RWPE1 (cell line): ENCODE measurements around the gene TGM3.

ENCODE experiments used
- CTCF ChIA-PET: fragments of 350-600 bp; sonication (Branson Sonifier 250); formaldehyde crosslinking; extraction: SDS; loops from one replicate; lab custom pipeline; 2021; lab: Yijun Ruan, JAX
- POLR2A ChIA-PET: fragments of 400-600 bp; formaldehyde crosslinking; extraction: SDS; loops from one replicate; lab custom pipeline; 2020; ENCODE audit warnings: antibody characterized with exemption; ENCODE audit not compliant: low non-redundant PET; lab: Yijun Ruan, JAX
- DNase-seq: peaks from one replicate; pipeline ENCODE4 v3.0.0; 2012; ENCODE audit warnings: low spot score
- H3K27ac ChIP-seq: fragments of 450-650 bp; 2 replicates; pipeline ENCODE4 v1.5.1; 2017
- TF ChIP-seq, protein P1 (sequence below): fragments of 450-650 bp; conservative IDR thresholded peaks from 2 replicates; pipeline ENCODE4 v1.5.1; 2017; ENCODE audit warnings: low read depth, mild to moderate bottlenecking

TGM3 gene

DNA sequence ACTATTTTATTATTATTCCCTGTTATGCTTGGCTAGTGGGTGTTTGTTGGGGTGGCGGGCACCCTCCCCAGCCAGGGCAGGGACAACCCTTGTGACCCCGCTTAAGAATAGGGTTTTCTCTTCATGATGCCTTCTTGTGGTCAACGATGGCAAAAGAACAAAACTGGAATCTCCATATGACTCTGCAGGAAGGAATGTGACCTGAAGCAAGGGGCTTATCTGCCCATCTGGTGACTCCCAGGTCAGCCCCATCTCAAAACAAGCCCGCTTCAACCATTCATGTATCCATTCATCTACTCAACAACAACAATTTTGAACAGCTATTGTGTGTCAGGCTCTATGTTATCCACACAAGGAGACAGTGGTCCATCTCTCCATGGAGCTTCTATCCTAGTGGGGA, 54.0 kb downstream of the TGM3 start:
- H3K27ac ChIP-seq = no peak overlapping the region
- ChIA-PET CTCF (interaction anchor here (0.5 to 1.1 kb wide), 2 partner anchors 11 to 17 kb away, joined by 3 read pairs; no protein-coding TSS in a partner anchor), POLR2A (no interaction called here)
- no peak for DNase-seq
- TF ChIP-seq, protein P1, sequence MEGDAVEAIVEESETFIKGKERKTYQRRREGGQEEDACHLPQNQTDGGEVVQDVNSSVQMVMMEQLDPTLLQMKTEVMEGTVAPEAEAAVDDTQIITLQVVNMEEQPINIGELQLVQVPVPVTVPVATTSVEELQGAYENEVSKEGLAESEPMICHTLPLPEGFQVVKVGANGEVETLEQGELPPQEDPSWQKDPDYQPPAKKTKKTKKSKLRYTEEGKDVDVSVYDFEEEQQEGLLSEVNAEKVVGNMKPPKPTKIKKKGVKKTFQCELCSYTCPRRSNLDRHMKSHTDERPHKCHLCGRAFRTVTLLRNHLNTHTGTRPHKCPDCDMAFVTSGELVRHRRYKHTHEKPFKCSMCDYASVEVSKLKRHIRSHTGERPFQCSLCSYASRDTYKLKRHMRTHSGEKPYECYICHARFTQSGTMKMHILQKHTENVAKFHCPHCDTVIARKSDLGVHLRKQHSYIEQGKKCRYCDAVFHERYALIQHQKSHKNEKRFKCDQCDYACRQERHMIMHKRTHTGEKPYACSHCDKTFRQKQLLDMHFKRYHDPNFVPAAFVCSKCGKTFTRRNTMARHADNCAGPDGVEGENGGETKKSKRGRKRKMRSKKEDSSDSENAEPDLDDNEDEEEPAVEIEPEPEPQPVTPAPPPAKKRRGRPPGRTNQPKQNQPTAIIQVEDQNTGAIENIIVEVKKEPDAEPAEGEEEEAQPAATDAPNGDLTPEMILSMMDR = no peak

DNA sequence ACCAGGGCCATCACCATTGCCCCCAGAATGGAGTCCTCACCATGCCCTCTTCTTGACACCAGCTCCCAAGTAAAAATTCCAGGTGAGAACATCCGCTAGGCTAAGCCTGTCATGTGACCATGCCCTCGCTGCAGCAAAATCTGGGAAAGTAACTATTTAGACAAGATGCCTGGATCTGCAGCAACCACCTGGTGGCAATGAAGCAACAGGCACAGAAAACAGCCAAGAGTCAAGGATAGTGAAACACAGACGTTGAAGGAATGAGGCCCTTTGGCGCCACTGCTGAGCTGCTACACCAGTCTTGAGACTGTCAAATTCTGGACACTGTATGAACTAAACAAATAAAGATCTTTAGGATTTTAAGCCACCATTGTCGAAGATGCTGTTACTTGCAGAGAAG, 54.8 kb downstream of the TGM3 start:
- POLR2A ChIA-PET = no interaction called here

DNA sequence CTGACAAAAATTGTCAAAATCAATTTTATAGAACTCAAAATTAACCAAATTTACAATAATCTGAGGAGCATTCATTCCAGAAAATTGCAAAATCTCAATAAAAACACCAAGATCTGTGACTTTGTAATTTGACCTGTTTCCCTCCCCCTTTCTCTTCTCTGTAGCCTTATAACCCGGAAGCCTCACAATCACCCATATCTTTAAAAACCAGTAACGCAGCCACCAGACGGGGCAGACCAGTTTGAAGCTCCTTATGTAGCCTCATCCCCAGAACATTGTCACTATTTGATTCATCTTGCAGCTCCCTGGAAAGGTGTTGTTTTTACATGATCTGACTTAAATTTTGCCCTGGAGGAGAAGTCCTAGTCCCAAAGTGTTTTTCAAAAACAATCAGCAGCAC, 57.4 kb downstream of the TGM3 start:
- ChIA-PET CTCF (interaction anchor here (0.6 to 0.9 kb wide), 4 partner anchors 30 to 583 kb away, joined by 3 to 6 read pairs (median 4); no protein-coding TSS in a partner anchor), POLR2A (no interaction called here)
- TF ChIP-seq, protein P1 = no peak
- DNase-seq = no peak
- H3K27ac ChIP-seq = no peak overlapping the region

More for the DNA sequence above, 54.8 kb downstream of the TGM3 start:
- CTCF ChIA-PET = no interaction called here
- no peak for DNase-seq
- no peak overlapping the region for H3K27ac ChIP-seq
- TF ChIP-seq, protein P1 = no peak

DNA sequence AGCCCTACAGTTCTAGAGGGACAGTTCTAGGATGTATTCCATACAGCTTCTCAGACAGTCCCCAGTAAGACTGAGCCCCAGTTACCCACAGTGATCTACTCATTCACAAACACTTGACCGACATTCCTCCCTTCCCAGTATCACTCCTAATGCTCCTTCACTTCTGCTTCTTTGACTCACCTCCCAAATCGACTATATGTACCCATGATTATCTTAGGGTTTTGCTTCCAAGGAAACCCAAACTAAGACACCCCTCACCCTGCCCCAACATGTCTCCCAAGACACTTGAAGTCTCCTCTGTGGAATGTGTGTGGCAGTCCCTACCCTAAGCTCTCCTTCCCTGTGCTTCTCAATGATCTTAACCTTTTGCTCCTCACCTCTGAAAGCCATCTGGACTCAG, 61.3 kb downstream of the TGM3 start:
- no peak overlapping the region; the same call in 1 of the 2 replicates for H3K27ac ChIP-seq
- peak; percentile 20 for DNase-seq
- ChIA-PET CTCF (interaction anchor here (0.5 to 2.1 kb wide), 5 partner anchors 25 to 150 kb away, joined by 3 to 8 read pairs (median 4); no protein-coding TSS in a partner anchor), POLR2A (no interaction called here)
- TF ChIP-seq, protein P1 = no peak

DNA sequence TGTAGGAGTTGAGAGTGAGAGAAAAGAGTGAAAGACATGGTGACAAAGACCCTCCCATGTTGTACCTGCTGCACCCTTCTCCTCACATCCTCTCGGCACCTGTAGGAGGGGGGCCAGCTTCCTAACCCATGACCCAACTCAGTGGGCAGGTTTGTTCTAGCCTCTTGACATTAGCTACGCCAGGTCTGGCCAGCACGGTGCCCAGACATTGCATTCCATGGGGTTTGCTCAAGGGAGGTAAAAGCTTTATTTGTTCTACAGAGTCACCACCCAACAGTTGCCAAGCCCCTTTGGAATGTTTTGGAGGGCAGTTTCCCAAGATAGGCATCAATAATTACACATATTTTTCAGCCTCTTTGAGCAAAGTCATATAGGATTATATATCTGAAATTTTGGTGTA, 62.2 kb downstream of the TGM3 start:
- peak overlapping the region; percentile 73 for H3K27ac ChIP-seq
- TF ChIP-seq, protein P1 = no peak
- ChIA-PET CTCF (interaction anchor here (1.2 to 2.1 kb wide), 2 partner anchors 94 to 151 kb away, joined by 4 to 8 read pairs; no protein-coding TSS in a partner anchor), POLR2A (no interaction called here)
- peak; percentile 47 for DNase-seq

DNA sequence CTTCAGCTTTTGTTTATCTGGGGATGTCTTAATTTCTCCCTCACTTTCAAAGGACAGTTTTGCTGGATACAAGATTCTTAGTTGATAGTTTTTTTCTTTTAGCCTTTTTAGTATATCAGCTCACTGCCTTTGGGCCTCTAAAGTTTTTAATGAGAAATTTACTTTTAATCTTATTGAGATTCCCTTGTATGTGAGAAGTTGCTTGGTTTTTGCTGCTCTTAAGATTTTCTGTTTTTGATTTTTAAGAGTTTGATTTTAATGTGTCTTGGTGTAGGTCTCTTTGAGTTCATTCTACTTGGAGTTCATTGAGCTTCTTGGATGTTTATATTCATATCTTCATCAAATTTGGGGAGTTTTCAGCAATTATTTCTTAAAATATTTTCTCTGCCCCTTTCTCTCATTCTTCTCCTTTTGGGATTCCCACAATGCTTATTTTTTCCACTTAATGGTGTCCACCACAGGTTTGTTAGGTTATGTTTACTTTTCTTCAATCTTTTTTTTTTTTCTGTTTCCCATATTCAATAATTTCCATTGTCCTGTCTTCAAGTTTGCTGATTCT, 65.3 kb downstream of the TGM3 start:
- ChIA-PET CTCF (interaction anchor here (0.6 to 0.7 kb wide), 4 partner anchors 9 to 895 kb away, joined by 3 to 5 read pairs (median 4); partner anchors contain the start of gene NSFL1C), POLR2A (no interaction called here)
- no peak for DNase-seq
- TF ChIP-seq, protein P1 = no peak
- H3K27ac ChIP-seq = no peak overlapping the region
